GM19455 (cell line): ENCODE data around the gene GUF1.

Source experiments
- ATAC-seq: cut with Tn5 transposase; IDR thresholded peaks from one replicate; pipeline ENCODE4 v1.9.1; 2021; ENCODE audit not compliant: unreplicated experiment

The GUF1 gene

GRCh38 chr4:44678094-44679041, at the start of gene GUF1:
Gene GUF1 (plus strand): TSS chr4:44678420. CDS start chr4:44678623, 203 bp downstream.
- ATAC-seq: peak; percentile 97

GRCh38 chr4:44629280-44629866, 48.8 kb upstream of the GUF1 start:
- ATAC-seq: peak; percentile 96

- ATAC-seq: no peak
Observed at GRCh38 chr4:44632089-44632488, 46.1 kb upstream of the GUF1 start.

- no peak for ATAC-seq
Observed at GRCh38 chr4:44632733-44633132, 45.5 kb upstream of the GUF1 start.

- ATAC-seq: no peak
Observed at GRCh38 chr4:44638091-44638490, 40.1 kb upstream of the GUF1 start.

GRCh38 chr4:44646151-44646550, 32.1 kb upstream of the GUF1 start:
- ATAC-seq: no peak

GRCh38 chr4:44651425-44651824, 26.8 kb upstream of the GUF1 start, which contains the start of gene YIPF7:
Gene YIPF7 (minus strand): TSS chr4:44651625. CDS start chr4:44650100, 1,525 bp downstream.
- ATAC-seq: no peak

GRCh38 chr4:44652002-44652401, 26.2 kb upstream of the GUF1 start:
- no peak for ATAC-seq

GRCh38 chr4:44660396-44660795, 17.8 kb upstream of the GUF1 start:
- no peak for ATAC-seq

- no peak for ATAC-seq
Observed at GRCh38 chr4:44661940-44662622, 16.1 kb upstream of the GUF1 start.

- no peak for ATAC-seq
Observed at GRCh38 chr4:44662623-44663005, 15.6 kb upstream of the GUF1 start.

GRCh38 chr4:44663539-44664263, 14.5 kb upstream of the GUF1 start:
- ATAC-seq: no peak

GRCh38 chr4:44668526-44668925, 9.7 kb upstream of the GUF1 start:
- no peak for ATAC-seq

GRCh38 chr4:44670506-44671199, 7.6 kb upstream of the GUF1 start:
- no peak for ATAC-seq

GRCh38 chr4:44671636-44672035, 6.6 kb upstream of the GUF1 start:
- ATAC-seq: no peak

- no peak for ATAC-seq
Observed at GRCh38 chr4:44674471-44674870, 3.7 kb upstream of the GUF1 start.

GRCh38 chr4:44675366-44675765, 2.9 kb upstream of the GUF1 start:
- no peak for ATAC-seq

GRCh38 chr4:44679060-44679459, 840 bp downstream of the GUF1 start:
- peak; percentile 2 for ATAC-seq

GRCh38 chr4:44684648-44685047, 6.4 kb downstream of the GUF1 start:
- ATAC-seq: no peak

GRCh38 chr4:44700427-44700826, 22.2 kb downstream of the GUF1 start:
- no peak for ATAC-seq
